GM18870 (cell line): ENCODE measurements around the gene EHD4.

Experiments used
- ATAC-seq: cut with Tn5 transposase; IDR thresholded peaks from one replicate; pipeline ENCODE4 v1.9.1; 2021; ENCODE audit warnings: moderate library complexity; ENCODE audit not compliant: unreplicated experiment

Gene EHD4

DNA sequence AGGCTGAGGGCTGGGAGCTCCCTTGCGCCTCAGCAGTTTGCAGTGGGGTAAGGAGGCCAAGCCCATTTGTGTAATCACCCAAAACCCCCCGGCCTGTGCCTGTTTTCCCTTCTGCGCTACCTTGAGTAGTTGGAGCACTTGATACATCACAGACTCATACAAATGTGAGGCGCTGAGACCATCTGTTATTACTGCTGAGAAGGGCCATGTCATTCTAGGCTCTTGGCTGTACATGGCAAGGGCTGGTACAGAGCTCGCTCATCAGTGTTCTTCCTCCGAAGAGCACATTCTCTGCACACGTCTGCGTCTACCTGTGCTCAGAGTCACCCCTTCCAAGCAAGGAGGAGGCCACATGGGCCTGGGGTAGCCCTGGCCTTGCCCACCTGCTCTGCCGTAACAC lies 124.4 kb downstream of the EHD4 start:
- no peak for ATAC-seq

DNA sequence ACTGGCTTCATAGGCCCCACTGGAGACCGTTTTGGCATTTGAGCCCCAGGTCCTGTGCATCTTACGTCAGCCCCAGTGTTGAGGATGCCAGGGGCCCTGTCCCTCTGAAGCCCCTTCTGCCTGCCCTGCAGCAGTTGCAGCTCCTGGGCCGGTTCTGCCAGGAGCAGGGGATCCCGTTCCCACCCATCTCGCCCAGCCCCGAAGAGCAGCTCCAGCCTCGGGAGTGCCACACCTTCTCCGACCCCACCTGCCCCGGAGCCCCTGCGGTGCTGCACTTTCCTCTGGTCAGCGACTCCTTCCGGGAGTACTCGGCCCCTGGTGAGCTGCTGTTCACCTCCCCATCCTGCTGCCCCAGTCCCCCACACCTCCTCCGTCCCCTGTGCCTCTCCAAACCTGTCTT lies 125.2 kb downstream of the EHD4 start:
- ATAC-seq: no peak
